GM12864 (cell line): ENCODE data around the gene SPIRE1.

Experiments used
- DNase-seq: peaks from one replicate; pipeline ENCODE4 v3.0.0-alpha.2; 2011; ENCODE audit warnings: low read depth
- H3K4me3 ChIP-seq: 2 replicates; pipeline ENCODE4 v1.5.1; 2011; ENCODE audit warnings: mild to moderate bottlenecking, low read depth, low read length, control low read depth
- CTCF ChIP-seq: IDR thresholded peaks from 2 replicates; pipeline ENCODE4 v1.5.1; 2011; ENCODE audit warnings: low read depth, mild to moderate bottlenecking, moderate library complexity, low read length, control low read depth, inconsistent platforms; ENCODE audit errors: missing control alignments

Gene SPIRE1

GRCh38 chr18:12464731-12465130 is 193.2 kb downstream of the SPIRE1 start:
- TF ChIP-seq CTCF, result no peak
- DNase-seq, result no peak
- no peak overlapping the region for H3K4me3 ChIP-seq

GRCh38 chr18:12463191-12463590 is 194.7 kb downstream of the SPIRE1 start:
- TF ChIP-seq CTCF, result no peak
- no peak for DNase-seq
- H3K4me3 ChIP-seq, result no peak overlapping the region

GRCh38 chr18:12462242-12462641 is 195.7 kb downstream of the SPIRE1 start:
- no peak for DNase-seq
- H3K4me3 ChIP-seq, result no peak overlapping the region
- TF ChIP-seq CTCF, result no peak

GRCh38 chr18:12461326-12461725 is 196.6 kb downstream of the SPIRE1 start:
- TF ChIP-seq CTCF, result no peak

GRCh38 chr18:12460874-12461273 is 197.0 kb downstream of the SPIRE1 start:
- DNase-seq, result no peak
- H3K4me3 ChIP-seq, result no peak overlapping the region

More at GRCh38 chr18:12461326-12461725, 196.6 kb downstream of the SPIRE1 start:
- no peak for DNase-seq
- H3K4me3 ChIP-seq, result no peak overlapping the region

GRCh38 chr18:12458771-12459170 is 199.1 kb downstream of the SPIRE1 start:
- TF ChIP-seq CTCF, result no peak

More at GRCh38 chr18:12460874-12461273, 197.0 kb downstream of the SPIRE1 start:
- no peak for TF ChIP-seq CTCF

GRCh38 chr18:12456441-12456840 is 201.5 kb downstream of the SPIRE1 start:
- no peak for TF ChIP-seq CTCF
- no peak overlapping the region for H3K4me3 ChIP-seq
- DNase-seq, result no peak

More at GRCh38 chr18:12458771-12459170, 199.1 kb downstream of the SPIRE1 start:
- H3K4me3 ChIP-seq, result no peak overlapping the region
- no peak for DNase-seq
